Activated CD4-positive, alpha-beta T cell treated with anti-CD3 and anti-CD28 coated beads, Interleukin-2, amount 50 U/mL, for 48 hours (primary cell): ENCODE results near the gene BPGM.

Experiments used
- DNase-seq, 2 experiments: peaks; one replicate each; pipeline ENCODE4 v3.0.0-alpha.2; 2020

BPGM gene

DNA sequence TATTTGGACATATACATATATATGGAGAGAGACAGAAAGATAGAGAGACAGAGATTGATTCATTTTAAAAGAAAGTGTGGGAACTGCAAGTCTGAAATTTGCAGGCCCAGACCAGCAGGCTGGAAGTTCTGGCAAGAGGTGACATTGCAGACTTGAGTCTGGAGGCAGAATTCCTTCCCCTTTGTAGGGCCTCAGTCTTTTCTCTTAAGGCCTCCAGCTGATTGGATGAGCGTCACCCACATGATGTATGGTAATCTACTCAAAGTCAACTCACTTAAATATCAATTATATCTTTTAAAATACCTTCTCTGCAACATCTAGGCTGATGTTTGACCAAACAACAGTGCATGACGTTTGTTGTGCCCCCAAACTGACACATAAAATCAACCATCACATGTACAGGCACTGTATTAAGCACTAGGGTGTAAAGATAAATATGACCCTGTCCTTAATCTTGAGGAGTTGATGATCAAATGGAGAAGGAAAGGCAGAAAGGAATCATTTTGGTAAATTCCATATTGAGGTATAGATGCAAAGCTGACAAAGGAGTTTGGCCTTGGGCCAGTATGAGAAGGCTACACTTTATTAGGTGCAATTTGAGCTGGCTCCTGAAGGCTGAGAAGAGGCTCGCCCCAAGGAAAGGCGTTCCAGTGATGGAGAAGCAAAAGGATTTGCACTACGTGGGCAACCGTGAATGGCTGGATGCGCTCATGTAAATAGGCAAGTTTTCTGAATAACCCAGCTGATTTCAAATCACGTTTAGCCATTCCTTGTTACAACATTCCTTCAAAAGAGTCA is 52.6 kb downstream of the BPGM start:
- DNase-seq: no peak

DNA sequence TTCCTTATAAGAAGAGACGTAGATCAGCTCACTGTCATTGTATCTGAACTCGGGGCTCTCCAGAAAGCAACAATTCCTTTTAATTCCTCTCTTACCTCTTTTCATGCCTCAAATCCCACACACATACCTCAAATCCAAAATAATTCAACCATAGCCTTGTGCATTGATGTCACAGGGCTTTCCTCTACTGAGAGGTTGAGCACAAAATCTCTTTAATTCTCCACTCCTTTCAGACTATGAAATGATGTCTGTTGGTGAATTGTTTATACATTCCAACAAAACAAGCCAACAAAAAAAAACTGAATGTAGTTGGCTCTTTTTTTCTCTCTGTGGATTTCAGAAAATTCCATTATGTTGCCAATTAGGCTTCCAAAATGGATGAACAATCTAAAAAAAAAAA is 53.2 kb downstream of the BPGM start:
- DNase-seq: no peak

GRCh38 chr7:134701272-134701671 is 54.6 kb downstream of the BPGM start:
- DNase-seq: no peak

DNA sequence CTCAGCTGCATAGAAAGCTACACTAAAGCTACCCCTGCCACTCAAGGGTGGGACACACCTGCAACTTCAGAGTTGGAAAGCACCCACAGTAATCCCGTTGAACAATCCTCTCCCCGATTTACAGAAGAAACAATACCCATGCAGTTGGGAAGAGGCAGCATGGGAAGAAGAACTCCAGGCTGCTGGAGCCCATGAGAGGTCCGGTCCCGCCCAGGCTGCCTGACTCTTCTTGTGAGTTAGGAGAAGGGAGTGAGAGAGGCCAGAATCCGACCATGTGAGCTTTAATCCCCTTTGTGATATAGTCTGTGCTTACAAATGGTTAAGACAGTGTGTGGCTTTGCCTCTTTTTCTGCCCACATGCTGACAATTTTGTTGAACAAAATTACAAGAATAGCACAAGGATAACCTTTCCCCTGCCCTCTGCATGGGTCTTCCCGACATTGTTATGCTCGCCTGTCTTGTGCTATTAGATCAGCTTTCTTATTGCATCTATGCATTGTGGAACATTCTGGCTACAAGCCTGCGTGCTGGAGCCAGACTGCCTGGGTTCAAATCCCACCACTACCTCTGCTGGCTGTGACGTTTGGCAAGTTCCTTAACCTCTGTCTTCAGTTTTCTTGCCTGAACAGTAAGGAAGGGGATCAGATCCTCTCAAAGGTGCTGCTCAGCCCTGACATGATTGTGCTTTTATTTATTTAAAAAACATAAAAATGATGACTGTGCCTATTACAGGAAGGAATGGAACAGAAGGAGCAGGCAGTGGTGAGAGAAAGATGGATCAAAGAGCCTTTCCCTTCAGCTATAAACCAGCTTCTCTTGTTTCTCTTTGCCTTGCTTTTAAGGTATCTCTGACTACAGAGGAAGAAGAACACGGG is 56.0 kb downstream of the BPGM start:
- DNase-seq: no peak

DNA sequence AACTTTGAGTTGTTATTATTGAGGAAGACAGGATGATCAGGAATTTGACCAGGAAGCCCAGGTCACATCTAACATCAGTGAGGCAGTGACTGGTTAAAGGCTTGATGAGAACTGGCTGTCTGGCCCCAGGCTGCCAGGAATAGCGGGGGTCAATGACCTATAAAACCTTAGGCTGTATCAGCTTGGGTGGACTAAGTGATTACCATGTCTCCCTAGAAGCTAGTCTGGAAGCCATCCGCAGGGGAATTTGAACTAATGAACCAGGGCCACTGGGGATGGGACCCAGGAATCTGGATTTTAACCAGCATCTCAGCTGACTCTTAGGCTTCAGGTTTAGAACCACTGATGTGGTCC is 56.6 kb downstream of the BPGM start:
- DNase-seq: no peak

DNA sequence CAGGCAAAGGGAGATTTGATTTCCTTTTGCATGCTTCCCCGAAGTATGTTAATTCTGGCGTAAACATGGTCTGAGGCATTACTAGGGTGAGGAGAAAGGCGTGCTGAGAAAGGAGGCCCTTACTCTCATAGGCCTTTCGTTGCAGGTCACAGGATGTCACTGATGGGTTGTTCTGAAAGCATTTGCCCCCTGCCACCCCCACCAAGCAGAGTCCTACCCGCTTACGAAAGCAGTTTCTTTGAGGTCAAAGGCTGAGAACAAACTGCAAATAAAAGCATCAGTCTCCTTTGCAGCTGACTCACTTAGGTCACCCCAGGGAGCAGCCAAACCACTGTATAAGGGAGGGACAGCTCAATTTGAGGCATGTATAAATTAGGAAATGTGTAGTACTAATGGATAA is 57.1 kb downstream of the BPGM start:
- DNase-seq: no peak

- no peak for DNase-seq
These were observed 58.2 kb downstream of the BPGM start for GRCh38 chr7:134704827-134705226.

- no peak for DNase-seq
These were observed 59.1 kb downstream of the BPGM start for GRCh38 chr7:134705716-134706115.

GRCh38 chr7:134706468-134706867 is 59.8 kb downstream of the BPGM start:
- DNase-seq: no peak

- no peak for DNase-seq
These were observed 61.2 kb downstream of the BPGM start for GRCh38 chr7:134707663-134708378.

DNA sequence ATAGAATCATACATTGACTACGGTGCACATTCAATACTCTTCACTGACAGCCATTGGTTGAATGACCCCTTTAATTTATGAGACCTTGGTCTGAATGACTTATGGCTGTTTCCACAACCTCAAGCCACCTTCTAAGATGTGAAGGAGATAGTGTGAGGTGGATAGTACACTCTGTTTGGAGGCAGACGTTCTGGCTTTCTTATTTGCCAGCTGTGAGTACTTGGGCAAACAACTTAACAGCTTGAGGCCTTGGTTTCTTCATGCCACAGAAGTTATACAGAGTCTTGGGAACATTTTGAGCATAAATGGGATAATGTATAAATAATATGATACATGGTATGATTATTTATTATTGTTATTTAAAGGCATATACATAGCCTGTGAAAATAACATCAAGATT is 62.0 kb downstream of the BPGM start:
- no peak for DNase-seq

GRCh38 chr7:134709197-134709596 is 62.5 kb downstream of the BPGM start:
- DNase-seq: no peak

- DNase-seq: no peak
These were observed 63.8 kb downstream of the BPGM start for GRCh38 chr7:134710511-134710853.

DNA sequence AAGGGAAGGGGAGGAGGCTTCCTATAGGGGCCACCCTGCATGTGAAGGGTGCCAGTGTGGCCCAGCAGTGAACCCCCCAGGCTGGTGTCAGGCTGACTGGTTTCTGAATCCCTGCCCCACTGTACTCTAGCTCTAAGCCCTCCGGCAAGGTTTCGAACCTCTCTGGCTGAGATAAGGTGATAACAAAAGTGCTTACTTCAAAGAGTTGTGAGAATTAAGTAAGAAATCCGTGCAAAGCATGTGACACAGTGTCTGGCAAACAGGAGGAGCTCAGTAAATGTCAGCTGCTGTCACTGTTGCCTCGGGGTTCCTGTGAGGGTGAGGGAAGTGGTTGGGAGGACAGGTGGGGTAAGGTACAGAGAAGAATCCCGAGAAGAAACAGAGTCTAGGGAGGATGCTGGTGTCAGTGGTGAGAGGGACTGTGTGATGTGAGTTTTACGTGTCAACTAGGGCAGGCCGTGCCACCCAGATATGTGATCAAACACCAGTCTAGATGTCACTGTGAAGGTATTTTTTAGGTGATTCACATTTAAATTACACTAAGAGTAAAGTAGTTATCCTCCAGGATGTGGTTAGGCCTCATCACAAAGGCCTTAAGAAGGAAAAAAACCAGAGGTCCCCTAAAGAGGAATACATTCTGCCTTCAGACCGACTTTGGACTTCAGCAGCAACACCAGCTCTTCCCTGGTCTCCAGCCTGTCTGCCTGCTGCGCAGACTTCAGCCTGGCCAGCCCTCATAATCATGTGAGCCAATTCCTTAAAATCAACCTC is 64.4 kb downstream of the BPGM start:
- peak; percentile 55 to 64 for DNase-seq

DNA sequence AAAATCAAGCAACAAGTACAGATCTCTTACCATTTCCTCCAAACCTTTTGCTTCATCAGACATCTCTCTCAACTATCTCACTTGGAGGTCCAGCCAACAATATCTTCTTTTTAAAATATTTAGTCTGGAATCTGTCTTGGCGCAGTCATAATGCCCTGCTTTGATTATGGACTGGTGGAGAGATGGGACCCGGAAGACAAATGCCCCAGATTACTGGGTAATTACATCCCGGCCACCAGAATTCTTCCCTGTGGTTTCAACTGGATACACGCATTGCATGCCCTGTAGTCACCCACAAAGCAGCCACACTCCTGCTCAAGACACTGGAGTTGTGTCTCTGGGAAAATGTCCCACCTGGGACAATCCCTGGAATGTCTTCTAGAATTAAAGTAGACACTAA is 65.5 kb downstream of the BPGM start:
- DNase-seq: no peak

DNA sequence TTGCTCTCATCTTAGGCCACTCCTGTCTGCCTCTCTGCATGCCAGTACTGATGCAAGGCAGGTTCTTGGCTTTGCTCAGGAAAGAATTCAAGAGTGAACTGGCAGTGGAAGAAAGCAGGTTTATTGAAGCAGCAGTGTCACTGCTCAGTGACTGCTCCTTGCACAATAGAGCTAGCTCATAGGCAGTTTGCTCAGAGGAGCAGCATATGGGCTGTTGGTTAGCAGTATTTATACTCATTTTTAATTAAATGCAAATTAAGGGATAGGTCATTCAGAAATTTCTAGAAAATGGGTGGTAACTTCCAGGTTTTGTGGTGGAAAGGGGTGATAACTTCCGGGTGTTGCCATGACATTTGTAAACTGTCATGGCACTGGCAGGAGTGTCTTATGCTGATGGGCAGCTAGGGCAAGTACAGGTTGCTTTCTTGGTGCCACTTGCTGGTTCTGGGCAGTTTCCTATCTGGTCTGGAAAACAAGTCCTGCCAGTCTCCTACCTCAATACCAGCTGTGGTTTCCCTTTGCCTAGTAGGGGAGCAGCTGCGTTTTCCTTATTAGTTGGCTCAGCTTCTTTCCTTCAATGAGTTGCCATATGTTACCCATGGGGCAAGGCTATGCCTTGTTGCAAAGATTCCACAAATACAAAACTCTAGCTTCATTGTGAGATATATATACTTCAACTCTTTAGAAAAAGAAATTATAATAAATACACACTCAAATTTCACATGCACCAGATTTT is 68.0 kb downstream of the BPGM start:
- DNase-seq: no peak

DNA sequence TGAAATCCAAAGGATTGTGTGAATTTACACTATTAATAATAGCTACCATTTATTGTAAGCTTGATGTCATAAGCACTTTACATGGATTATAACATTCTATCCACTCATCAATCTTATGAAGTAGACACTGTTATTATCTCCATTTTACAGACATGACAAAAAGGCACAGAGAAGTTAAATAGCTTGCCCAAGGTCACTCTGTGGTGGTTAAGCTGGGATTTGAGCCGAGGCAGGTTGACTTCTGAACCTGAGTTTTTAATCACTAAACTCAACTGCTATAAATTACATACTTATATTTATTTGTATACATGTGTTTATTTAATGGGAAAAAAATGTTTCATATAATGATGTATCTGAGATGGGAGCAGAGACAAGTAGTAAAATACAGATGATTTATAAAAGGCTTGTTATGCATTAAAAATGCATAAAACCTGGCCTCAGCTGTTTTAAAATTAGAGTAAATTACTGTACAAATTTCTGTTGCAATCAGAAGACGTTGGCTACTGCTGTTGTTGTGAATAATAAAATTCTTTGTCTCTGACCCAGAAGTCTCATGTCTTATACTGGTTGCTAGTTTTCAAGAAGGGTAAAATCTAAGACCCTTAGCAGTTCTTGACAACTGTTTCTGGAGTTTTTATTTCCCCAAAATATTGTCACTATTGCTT is 71.7 kb downstream of the BPGM start:
- no peak for DNase-seq

GRCh38 chr7:134720091-134720935 is 73.7 kb downstream of the BPGM start:
- no peak for DNase-seq

DNA sequence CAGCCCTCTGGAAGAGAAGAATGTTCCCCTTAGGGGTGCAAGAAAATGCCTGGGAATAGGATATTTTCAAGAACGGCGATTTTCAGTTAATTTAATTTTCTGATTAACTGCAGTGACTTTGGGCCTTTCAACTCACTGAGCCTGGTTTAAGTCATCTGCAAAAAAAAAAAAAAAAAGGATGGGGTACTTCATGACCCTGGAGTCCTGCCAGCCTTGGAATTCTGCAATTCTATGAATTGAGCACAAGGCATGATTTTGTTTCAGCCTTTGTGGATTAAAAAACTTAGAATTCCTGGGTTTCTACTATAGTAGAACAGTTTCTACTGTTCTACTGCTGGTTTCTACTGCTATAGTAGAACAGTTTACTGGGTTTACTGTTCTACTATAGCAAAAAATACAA is 74.5 kb downstream of the BPGM start:
- no peak for DNase-seq

- DNase-seq: no peak
These were observed 76.2 kb downstream of the BPGM start for GRCh38 chr7:134722786-134723322.
